Mucosa of descending colon (tissue), 3 donors: ENCODE data around the gene TMED8. TPM values are rescaled to one million over a fixed set of nuclear protein-coding genes. Genes with fewer than 3 reads are reported as not detected.

ENCODE experiments used
- ATAC-seq: fragments of 200-7000 bp; cut with Tn5 transposase; one replicate; pipeline ENCODE4 v1.9.1; 2020; ENCODE audit warnings: mild to moderate bottlenecking, moderate library complexity
- DNase-seq, 3 donors: peaks; one replicate each; pipeline ENCODE4 v3.0.0-alpha.2; 2020
- H3K36me3 ChIP-seq: fragments of 200-600 bp; one replicate; pipeline ENCODE4 v1.8.0; 2021; ENCODE audit warnings: low read depth, mild to moderate bottlenecking
- H3K4me1 ChIP-seq: fragments of 200-600 bp; one replicate; pipeline ENCODE4 v1.8.0; 2021; ENCODE audit warnings: low read depth, mild to moderate bottlenecking
- H3K4me3 ChIP-seq: fragments of 200-600 bp; one replicate; pipeline ENCODE4 v1.8.0; 2021; ENCODE audit warnings: mild to moderate bottlenecking
- H3K9me3 ChIP-seq: fragments of 200-600 bp; one replicate; pipeline ENCODE4 v1.8.0; 2021; ENCODE audit warnings: mild to moderate bottlenecking
- intact Hi-C, 2 donors: fragments of 100-400 bp; cut with DNase I in 1 of 2; cut with micrococcal nuclease in 1 of 2; formaldehyde crosslinking; loops; one replicate each; pipeline versions ENCODE4 v1.11.0 to v1.11.1; 2022; cut with DNase I, micrococcal nuclease
- long read RNA-seq, 2 donors: library from polyadenylated mRNA; unstranded; transcript quantifications; one replicate each; pipeline ENCODE4 v2.0.0, GENCODE V29; 2019 to 2021
- total RNA-seq, 3 donors: library from RNA; stranded (reverse); fragmentation: NEBNext Ultra II Directional in 2 of 3; extraction: Animal tissue kit (Norgen Biotek cat#: 25700) in 2 of 3; gene quantifications; one replicate each; pipeline versions ENCODE4 v1.2.1 to v1.2.4, GENCODE V29; 2021 to 2023
- TF ChIP-seq, protein P1 (sequence below): fragments of 200-600 bp; IDR thresholded peaks from one replicate; pipeline ENCODE4 v1.8.0; 2022; ENCODE audit warnings: antibody characterized with exemption, mild to moderate bottlenecking
- donor health status: DM: no; HTN: no; CAD: no; lungs with moderate emphysema.
- donor health status: DM: no; HTN: no; CAD: no.
- donor health status: DM: no; HTN: yes; CAD: no.

Gene TMED8, protein sequence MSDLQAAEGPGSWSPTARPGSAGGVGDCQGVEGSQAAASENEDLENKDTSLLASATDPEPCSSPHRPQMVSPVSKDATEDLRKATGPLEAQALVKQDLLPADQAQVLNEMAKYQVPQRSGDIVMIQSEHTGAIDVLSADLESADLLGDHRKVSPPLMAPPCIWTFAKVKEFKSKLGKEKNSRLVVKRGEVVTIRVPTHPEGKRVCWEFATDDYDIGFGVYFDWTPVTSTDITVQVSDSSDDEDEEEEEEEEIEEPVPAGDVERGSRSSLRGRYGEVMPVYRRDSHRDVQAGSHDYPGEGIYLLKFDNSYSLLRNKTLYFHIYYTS
- 10 to 100 TPM in 1 of 3 donors, 1 to 10 TPM in 2; 6.5 to 15.6 (median 7.7) TPM for total RNA-seq
- long read RNA-seq, donor 1, full-length matches to known transcripts: 2 of 9 reads
- long read RNA-seq, donor 1, partial matches to known transcripts: 1 of 9 reads
- long read RNA-seq, donor 1, other reads (novel, unspliced or antisense): 6 of 9 reads
- long read RNA-seq, donor 2, full-length matches to known transcripts: 1 of 1 reads
- long read RNA-seq, donor 2, partial matches to known transcripts: 0 of 1 reads
- long read RNA-seq, donor 2, other reads (novel, unspliced or antisense): 0 of 1 reads

DNA sequence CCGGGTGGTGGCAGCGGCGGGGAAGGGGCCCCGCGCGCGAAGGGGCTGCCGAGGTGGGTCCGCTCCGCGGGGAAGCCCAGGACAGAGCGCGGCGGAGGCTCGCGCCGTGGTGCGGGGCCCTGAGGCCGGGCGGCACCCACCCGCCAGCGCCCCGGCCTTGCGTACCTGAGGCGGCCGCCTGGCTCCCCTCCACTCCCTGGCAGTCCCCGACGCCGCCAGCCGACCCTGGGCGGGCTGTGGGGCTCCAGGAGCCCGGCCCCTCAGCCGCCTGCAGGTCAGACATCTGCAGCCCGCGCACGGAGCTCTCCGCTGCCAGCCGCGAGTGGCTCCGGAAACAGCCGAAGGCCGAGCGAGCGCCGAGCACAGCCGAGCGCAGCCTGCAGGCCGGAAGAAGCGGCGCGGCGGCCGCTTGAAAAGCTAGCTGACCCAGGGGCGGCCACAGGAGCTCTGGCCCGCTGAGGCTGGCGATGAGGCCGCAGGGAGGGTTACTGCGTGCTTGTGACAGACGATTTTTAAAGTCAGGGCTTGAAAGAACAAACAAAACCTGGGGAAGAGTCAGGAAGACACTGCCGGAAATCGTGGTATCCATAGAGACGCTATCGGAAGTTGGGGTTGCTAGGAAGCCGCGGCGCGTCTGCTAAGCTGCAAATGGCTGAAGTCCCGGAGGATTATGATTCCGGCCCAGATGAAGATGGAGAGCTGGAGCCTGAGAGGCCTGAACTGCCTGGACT lies at the start of gene TMED8, which contains the start of gene SAMD15:
TMED8 (minus strand) TSS at position 324 of the 731 bp plus-strand sequence; CDS start at position 283, 41 bp downstream.
SAMD15 (plus strand) TSS at position 609 of the 731 bp plus-strand sequence; CDS start at position 649, 40 bp downstream.
- ATAC-seq (peak; percentile 99), DNase-seq (peak; percentile 88 to 91 (median 90))
- Histone ChIP-seq H3K9me3 (no peaks in the 10 kb centered on the region), H3K4me1 (peaks cover 7% of the 10 kb centered on the region), H3K4me3 (peak within 1 kb of the TSS; percentile 75), H3K36me3 (no peaks in the 10 kb centered on the region)
- intact Hi-C loops: no loop called here
- TF ChIP-seq, protein P1, sequence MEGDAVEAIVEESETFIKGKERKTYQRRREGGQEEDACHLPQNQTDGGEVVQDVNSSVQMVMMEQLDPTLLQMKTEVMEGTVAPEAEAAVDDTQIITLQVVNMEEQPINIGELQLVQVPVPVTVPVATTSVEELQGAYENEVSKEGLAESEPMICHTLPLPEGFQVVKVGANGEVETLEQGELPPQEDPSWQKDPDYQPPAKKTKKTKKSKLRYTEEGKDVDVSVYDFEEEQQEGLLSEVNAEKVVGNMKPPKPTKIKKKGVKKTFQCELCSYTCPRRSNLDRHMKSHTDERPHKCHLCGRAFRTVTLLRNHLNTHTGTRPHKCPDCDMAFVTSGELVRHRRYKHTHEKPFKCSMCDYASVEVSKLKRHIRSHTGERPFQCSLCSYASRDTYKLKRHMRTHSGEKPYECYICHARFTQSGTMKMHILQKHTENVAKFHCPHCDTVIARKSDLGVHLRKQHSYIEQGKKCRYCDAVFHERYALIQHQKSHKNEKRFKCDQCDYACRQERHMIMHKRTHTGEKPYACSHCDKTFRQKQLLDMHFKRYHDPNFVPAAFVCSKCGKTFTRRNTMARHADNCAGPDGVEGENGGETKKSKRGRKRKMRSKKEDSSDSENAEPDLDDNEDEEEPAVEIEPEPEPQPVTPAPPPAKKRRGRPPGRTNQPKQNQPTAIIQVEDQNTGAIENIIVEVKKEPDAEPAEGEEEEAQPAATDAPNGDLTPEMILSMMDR: no peak

DNA sequence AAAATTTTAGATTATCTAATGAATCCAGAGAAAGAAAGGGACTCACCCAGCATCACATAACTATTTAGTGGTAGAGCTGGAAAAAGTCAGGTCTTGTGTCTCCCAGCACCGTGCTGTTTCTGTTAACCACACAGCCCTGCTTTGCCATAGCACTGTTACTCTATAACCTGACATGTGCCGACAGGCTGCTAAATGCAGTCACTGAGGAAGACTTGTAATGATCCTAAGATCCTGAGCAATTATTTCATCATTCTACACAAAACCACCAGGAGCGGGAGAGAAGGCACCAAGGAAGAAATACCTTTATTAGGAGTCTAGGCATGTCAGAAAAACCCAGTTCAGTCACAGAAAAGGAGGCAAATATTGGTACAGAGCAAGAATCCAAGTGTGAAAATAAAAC lies 49.5 kb upstream of the TMED8 start:
- DNase-seq: no peak
- Histone ChIP-seq H3K9me3 (no peaks in the 10 kb centered on the region), H3K4me3 (no peak overlapping the region), H3K36me3 (peaks cover 3% of the 10 kb centered on the region), H3K4me1 (no peaks in the 10 kb centered on the region)
- ATAC-seq: no peak
- intact Hi-C loops: no loop called here
- TF ChIP-seq, protein P1: no peak

DNA sequence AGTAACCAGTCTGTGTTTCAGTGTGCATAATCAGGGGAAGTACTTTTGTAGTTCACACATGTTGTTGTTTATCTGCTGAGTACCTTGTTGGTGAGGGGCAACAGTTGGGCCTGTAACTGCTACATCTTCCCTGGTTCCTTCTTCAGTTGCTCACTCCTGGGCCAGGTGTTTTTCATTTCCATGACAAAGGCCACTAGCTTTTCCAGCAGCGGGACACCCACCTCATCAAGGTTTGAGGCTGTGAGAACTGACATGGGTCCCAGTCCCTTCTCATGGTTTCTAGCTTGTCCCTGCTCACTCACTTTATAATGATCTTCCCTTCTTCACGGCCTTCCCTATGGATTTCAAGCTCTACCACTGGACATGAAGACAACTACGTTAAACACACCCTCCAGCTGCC lies 48.0 kb upstream of the TMED8 start:
- TF ChIP-seq, protein P1: no peak
- Histone ChIP-seq H3K4me3 (no peak overlapping the region), H3K4me1 (no peaks in the 10 kb centered on the region), H3K9me3 (peaks cover 5% of the 10 kb centered on the region), H3K36me3 (peaks cover 3% of the 10 kb centered on the region)
- ATAC-seq (no peak), DNase-seq (no peak)
- intact Hi-C loops: no loop called here

DNA sequence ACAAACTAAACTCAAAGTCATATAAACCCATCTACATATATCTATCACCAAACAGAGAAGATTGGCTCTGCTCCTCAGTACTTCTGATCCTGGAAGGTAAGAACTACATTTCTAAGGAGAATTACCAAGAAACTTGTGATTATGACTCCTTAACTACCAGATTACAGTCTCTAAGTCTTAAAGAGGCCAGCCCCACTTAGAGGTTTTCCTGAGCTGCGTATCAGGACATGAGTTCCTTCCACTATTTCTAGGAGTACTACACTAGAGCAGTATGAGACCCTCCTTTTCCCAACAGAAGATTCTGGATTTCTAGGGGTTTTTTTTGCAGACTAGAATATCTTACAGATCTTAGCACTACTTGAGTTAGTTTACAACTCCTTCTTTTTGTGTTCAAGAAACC lies 46.5 kb upstream of the TMED8 start, which contains the start of gene NOXRED1:
NOXRED1 (minus strand) TSS at position 101 of the 400 bp plus-strand sequence. CDS start 634 bp downstream, outside the sequence.
- ATAC-seq (no peak), DNase-seq (no peak)
- Histone ChIP-seq H3K9me3 (peaks cover 15% of the 10 kb centered on the region), H3K4me1 (no peaks in the 10 kb centered on the region), H3K4me3 (no peak within 1 kb of the TSS), H3K36me3 (peaks cover 3% of the 10 kb centered on the region)
- intact Hi-C loops: no loop called here
- TF ChIP-seq, protein P1: no peak

DNA sequence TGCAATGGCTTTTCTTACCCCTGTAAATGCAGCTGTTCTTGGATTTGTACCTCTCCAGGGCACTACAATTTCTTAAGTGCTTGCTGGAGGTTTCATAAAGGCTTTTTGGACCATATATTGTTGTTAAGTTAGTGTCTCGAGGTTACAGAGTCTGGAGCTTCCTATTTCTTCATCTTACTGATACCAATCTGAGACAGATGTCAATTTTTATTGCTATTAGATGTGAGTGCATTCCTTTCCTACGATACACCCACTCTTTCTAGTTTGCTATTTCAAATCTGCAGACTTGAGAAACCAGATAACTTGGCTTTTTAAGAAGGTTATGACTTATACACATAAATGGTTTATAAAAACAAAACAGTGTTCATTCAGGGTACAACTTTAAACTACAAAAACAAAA lies 44.3 kb upstream of the TMED8 start:
- H3K4me1 ChIP-seq: no peaks in the 10 kb centered on the region
- TF ChIP-seq, protein P1: no peak
- H3K4me3 ChIP-seq: no peak overlapping the region
- ATAC-seq (no peak), DNase-seq (no peak)
- H3K9me3 ChIP-seq: peaks cover 15% of the 10 kb centered on the region
- intact Hi-C loops: no loop called here
- no peaks in the 10 kb centered on the region for H3K36me3 ChIP-seq
